Ovary (tissue), 9 donors: ENCODE measurements around the gene TPSG1. TPM values are rescaled to one million over a fixed set of nuclear protein-coding genes. Genes with fewer than 3 reads are reported as not detected.

ENCODE experiments used
- DNase-seq, 5 donors: peaks; one replicate each; pipeline ENCODE4 v3.0.0-alpha.2; 2019 to 2020
- H3K27ac ChIP-seq, 2 donors: fragments of 200-600 bp; one replicate each; pipeline versions ENCODE4 v1.5.1 to v1.8.0; 2019 to 2022
- H3K27me3 ChIP-seq: fragments of 200-600 bp; one replicate; pipeline ENCODE4 v1.8.0; 2022
- H3K36me3 ChIP-seq: fragments of 200-600 bp; sonication (generic); one replicate; pipeline ENCODE4 v1.5.1; 2019
- H3K4me1 ChIP-seq: one replicate; pipeline ENCODE4 v1.8.1; 2013; ENCODE audit warnings: mild to moderate bottlenecking, moderate library complexity; ENCODE audit not compliant: insufficient read depth
- H3K4me3 ChIP-seq: fragments of 200-600 bp; sonication (generic); one replicate; pipeline ENCODE4 v1.5.1; 2017
- H3K9me3 ChIP-seq, 2 donors: fragments of 200-600 bp in 1 of 2; sonication (generic) in 1 of 2; one replicate each; pipeline versions ENCODE4 v1.5.1 to v1.8.1; 2013 to 2019; ENCODE audit warnings: mild to moderate bottlenecking in 1 of 2, moderate library complexity in 1 of 2
- EP300 ChIP-seq: sonication (generic); formaldehyde crosslinking; IDR thresholded peaks from one replicate; pipeline ENCODE4 v1.6.1; 2017; ENCODE audit warnings: antibody characterized with exemption
- POLR2A ChIP-seq: fragments of 450-650 bp; IDR thresholded peaks from one replicate; pipeline ENCODE4 v1.6.1; 2017; ENCODE audit warnings: antibody characterized with exemption, mild to moderate bottlenecking, moderate library complexity
- WGBS, 3 donors: extraction: QIAGEN DNeasy Blood & Tissue Kit in 1 of 3; methylation state at CpG; one replicate each; pipeline versions ENCODE4 v1.1.5 to v1.1.7; 2013 to 2017; 5-methylcytosine and 5-hydroxymethylcytosine counted together
- intact Hi-C, 4 donors: fragments of 100-400 bp; cut with DNase I; formaldehyde crosslinking; loops; one replicate each; pipeline versions ENCODE4 v1.11.0 to v1.15.1; 2022 to 2023
- polyA plus RNA-seq, 2 donors: library from polyadenylated mRNA; stranded (reverse); fragments of 200-250 nt in 1 of 2; fragments of 350-450 nt in 1 of 2; fragmentation: Illumina TruSeq in 1 of 2; extraction: RNeasy Lipid Tissue Mini Kit (QIAGEN cat#74804) in 1 of 2; gene quantifications; one replicate each; pipeline ENCODE4 v1.2.3, GENCODE V29; 2013 to 2014
- total RNA-seq, 7 donors: library from RNA; depleted of rRNA in 2 of 7; stranded (reverse); fragments of >200 nt in 2 of 7; fragmentation: NEBNext Ultra II Directional in 3 of 7; extraction: Animal tissue kit (Norgen Biotek cat#: 25700) in 3 of 7; gene quantifications; one replicate each; pipeline versions ENCODE4 v1.1.0 to v1.2.4, GENCODE V29; 2016 to 2023
- TF ChIP-seq, protein P1 (sequence below), 3 donors: fragments of 450-650 bp in 2 of 3; fragments of 200-600 bp in 1 of 3; IDR thresholded peaks; one replicate each; pipeline versions ENCODE4 v1.5.1 to v1.8.0; 2016 to 2022; ENCODE audit warnings: antibody characterized with exemption in 3 of 3, mild to moderate bottlenecking in 1 of 3
- donor health status: DM: no; HTN: no; CAD: no; lungs with moderate emphysema.
- donor health status: DM: no; HTN: no; CAD: no.
- donor health status: Bipolar disorder and iron deficiency.
- donor health status: DM: yes; HTN: yes; CAD: no.
- donor health status: DM: no; HTN: no; CAD: no.
- donor health status: DM: yes; HTN: yes; CAD: no.

TPSG1 gene
- total and polyA plus RNA-seq, 9 donors: 0.08 to 1.3 (median 0.22) TPM; not detected in 6

GRCh38 chr16:1213231-1213630 is 11.8 kb downstream of the TPSG1 start:
- TF ChIP-seq, protein P1, sequence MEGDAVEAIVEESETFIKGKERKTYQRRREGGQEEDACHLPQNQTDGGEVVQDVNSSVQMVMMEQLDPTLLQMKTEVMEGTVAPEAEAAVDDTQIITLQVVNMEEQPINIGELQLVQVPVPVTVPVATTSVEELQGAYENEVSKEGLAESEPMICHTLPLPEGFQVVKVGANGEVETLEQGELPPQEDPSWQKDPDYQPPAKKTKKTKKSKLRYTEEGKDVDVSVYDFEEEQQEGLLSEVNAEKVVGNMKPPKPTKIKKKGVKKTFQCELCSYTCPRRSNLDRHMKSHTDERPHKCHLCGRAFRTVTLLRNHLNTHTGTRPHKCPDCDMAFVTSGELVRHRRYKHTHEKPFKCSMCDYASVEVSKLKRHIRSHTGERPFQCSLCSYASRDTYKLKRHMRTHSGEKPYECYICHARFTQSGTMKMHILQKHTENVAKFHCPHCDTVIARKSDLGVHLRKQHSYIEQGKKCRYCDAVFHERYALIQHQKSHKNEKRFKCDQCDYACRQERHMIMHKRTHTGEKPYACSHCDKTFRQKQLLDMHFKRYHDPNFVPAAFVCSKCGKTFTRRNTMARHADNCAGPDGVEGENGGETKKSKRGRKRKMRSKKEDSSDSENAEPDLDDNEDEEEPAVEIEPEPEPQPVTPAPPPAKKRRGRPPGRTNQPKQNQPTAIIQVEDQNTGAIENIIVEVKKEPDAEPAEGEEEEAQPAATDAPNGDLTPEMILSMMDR (IDR thresholded peaks at IDR 0.05): no peak
- TF ChIP-seq EP300: no peak
- no peak for TF ChIP-seq POLR2A
- no peaks in the 10 kb centered on the region for H3K27me3 ChIP-seq
- WGBS, 3 donors: 75 to 90% (median 84%) methylated on average over 4 to 8 of the region's 8 CpGs
- DNase-seq: no peak
- no peaks in the 10 kb centered on the region for H3K36me3 ChIP-seq
- H3K9me3 ChIP-seq: no peaks in the 10 kb centered on the region
- no peak overlapping the region for H3K27ac ChIP-seq
- H3K4me3 ChIP-seq: no peak overlapping the region
- no peaks in the 10 kb centered on the region for H3K4me1 ChIP-seq
- intact Hi-C loops: no loop called here

- TF ChIP-seq, protein P1 (IDR thresholded peaks at IDR 0.05): no peak
- TF ChIP-seq POLR2A (no peak), EP300 (no peak)
- H3K36me3 ChIP-seq: no peaks in the 10 kb centered on the region
These were observed 12.4 kb downstream of the TPSG1 start for GRCh38 chr16:1212616-1213194.

GRCh38 chr16:1211451-1212268 is 13.4 kb downstream of the TPSG1 start:
- WGBS, 3 donors: 92 to 95% (median 93%) methylated on average over 65 of the region's 65 CpGs
- Histone ChIP-seq H3K9me3 (no peaks in the 10 kb centered on the region), H3K27me3 (no peaks in the 10 kb centered on the region), H3K36me3 (no peaks in the 10 kb centered on the region), H3K4me3 (no peak overlapping the region), H3K4me1 (no peaks in the 10 kb centered on the region), H3K27ac (no peak overlapping the region)
- DNase-seq: no peak
- TF ChIP-seq, protein P1 (IDR thresholded peaks at IDR 0.05): no peak
- TF ChIP-seq EP300 (no peak), POLR2A (no peak)
- intact Hi-C loops: no loop called here

More at GRCh38 chr16:1212616-1213194, 12.4 kb downstream of the TPSG1 start:
- no peak overlapping the region for H3K4me3 ChIP-seq
- no peaks in the 10 kb centered on the region for H3K9me3 ChIP-seq
- H3K4me1 ChIP-seq: no peaks in the 10 kb centered on the region
- no peak for DNase-seq
- no peaks in the 10 kb centered on the region for H3K27me3 ChIP-seq
- WGBS, 3 donors: 90 to 92% (median 91%) methylated on average over 21 to 40 of the region's 40 CpGs
- no peak overlapping the region for H3K27ac ChIP-seq
- intact Hi-C loops: no loop called here

- TF ChIP-seq, protein P1 (IDR thresholded peaks at IDR 0.05): no peak
- Histone ChIP-seq H3K4me1 (no peaks in the 10 kb centered on the region), H3K4me3 (no peak overlapping the region), H3K9me3 (no peaks in the 10 kb centered on the region), H3K27ac (no peak overlapping the region), H3K27me3 (no peaks in the 10 kb centered on the region), H3K36me3 (no peaks in the 10 kb centered on the region)
- DNase-seq: no peak
- 81 to 88% (median 82%) methylated on average over 20 to 23 of the region's 23 CpGs for WGBS, 3 donors
- intact Hi-C loops: no loop called here
These were observed 14.6 kb downstream of the TPSG1 start for GRCh38 chr16:1210461-1210860.
